GM19240 (cell line): Measurements from ENCODE around the gene ZNF74.
"Not testable (repeated sequence)": the region's sequence is repeated elsewhere in the genome, so short reads cannot be mapped to it uniquely, and the experiment has no call there.

Experiments
- DNase-seq: peaks from one replicate; pipeline ENCODE4 v3.0.0; 2011; ENCODE audit warnings: low spot score; ENCODE audit not compliant: insufficient read length

The ZNF74 gene

GRCh38 chr22:20376281-20376680, 17.7 kb upstream of the ZNF74 start:
- DNase-seq, result not testable (repeated sequence)

DNA sequence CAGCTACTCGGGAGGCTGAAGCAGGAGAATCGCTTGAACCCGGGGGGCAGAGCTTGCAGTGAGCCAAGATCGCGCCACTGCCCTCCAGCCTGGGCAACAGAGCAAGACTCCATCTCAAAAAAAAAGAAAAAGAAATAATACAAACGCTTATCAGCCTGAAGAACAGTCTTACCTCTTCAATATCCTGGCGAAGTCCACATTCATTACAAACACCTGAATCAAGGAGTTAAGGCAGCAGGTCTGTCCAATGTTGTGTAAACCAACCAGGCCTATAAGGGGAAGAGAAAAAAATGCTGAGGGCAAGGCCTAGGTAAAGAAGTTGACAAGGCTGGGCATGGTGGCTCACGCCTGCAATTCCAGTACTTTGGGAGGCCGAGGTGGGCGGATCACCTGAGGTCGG, 17.0 kb upstream of the ZNF74 start:
- DNase-seq, result not testable (repeated sequence)

DNA sequence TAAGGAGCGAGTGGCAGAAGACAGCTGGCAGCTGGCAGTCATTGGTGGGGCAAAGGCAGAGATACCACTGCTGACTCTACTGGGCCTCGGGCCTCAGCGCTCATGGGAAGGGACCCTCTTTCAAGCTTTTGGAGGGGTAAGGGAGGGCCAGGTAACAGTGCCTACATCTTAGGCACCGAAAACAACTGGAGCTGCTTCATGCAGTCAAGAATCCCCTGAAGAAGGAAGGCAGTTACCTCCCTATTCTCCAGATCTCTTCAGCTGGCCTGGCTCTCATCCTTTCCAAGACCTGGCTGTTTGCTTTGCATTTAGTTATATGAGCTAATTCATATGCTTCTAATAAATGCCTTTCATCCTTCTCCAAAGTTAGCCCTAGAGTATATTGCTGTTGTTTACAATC, 15.8 kb upstream of the ZNF74 start:
- no peak for DNase-seq

- DNase-seq, result not testable (repeated sequence)
Measured at GRCh38 chr22:20378684-20379083, 15.3 kb upstream of the ZNF74 start.

DNA sequence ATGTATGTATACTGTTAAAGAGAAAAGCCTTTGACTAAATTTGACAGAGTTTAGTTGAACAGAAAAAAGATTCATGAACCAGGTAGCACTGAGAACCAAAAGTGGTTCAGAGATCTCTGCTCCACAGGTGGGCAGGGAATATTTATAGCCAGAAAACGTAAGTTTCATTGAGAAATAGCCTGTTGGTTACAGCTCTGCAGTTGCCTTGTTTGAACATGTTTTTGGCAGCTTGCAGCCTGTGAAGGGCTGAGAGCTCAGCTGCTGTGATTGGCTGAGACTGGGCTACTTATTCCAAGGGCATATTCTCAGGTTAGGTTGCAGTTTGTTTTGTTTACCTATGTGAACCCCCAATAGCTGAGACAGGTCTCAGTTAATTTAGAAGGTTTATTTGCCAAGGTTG, 13.5 kb upstream of the ZNF74 start:
- DNase-seq, result no peak

DNA sequence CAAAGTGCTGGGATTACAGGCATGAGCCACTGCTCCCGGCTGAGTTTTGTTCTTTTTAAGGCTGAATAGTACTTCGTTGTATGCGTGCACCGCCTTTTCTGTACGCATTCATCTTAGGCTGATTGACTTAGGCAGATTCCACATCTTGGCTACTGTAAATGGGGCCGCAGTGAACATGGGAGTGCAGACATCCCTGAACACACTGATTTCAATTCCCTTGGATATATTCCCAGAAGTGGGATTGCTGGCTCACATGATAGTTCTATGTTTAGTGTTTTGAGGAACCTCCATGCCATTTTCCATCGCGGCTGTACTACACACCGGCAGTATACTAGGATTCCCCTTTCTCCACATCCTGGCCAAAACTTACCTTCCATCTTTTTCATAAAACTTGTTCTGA, 10.4 kb upstream of the ZNF74 start:
- DNase-seq, result no peak

DNA sequence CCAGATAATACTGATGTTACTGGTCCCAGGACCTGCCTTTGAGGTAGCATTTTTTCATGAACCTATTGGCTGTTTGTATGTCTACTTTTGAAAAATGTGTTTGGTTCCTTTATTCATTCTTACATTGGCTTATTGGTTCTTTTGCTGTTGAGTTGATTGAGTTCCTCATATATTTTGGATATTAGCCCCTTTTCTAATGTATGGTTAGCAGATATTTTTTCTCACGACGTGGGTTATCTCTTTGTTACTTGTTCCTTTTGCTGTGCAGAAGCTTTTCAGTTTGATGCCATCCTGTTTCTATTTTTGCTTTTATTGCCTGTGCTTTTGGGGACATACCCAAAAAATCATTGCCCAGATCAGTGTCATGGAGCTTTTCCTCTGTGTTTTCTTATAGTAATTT, 9.8 kb upstream of the ZNF74 start:
- DNase-seq, result no peak

- DNase-seq, result no peak
Measured at GRCh38 chr22:20384865-20385264, 9.1 kb upstream of the ZNF74 start.

- DNase-seq, result no peak
Measured at GRCh38 chr22:20386336-20386735, 7.6 kb upstream of the ZNF74 start.

- DNase-seq, result no peak
Measured at GRCh38 chr22:20386972-20387371, 7.0 kb upstream of the ZNF74 start.

DNA sequence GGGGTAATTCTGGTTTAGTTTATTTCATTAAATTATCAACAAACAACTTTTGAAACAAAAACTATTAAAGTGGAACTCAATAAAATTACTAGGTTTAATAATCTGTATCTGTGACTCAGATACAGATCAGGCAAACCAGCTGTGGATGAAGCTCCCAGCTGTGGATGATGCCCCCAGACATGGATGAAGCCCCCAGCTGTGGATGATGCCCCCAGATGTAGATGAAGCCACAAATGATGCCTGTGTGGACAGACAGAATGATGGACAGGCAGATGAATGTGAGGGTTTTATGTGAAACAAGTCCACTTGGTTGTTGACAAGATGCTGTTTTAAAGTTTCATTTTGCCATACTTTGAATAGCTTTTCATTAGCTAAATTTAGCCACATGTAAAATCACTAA, 5.8 kb upstream of the ZNF74 start:
- no peak for DNase-seq

DNA sequence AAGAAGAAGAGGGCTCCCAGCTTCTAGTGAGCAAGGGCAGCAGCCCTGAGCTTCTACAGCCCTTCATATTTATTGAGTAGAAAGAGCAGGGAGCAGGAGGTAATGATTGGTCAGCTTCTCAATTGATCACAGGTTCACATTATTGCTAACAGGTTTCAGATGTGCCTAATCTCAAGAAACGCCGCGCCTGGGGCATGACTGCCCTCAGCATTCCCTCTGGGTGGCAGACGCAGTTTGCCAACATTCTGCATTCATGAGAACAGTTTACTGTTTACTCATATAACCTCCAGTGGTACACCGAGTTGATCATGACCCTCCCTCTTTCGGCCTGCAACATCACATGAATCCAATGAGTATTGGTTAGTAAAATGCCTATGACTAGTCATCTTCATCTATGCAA, 4.7 kb upstream of the ZNF74 start:
- DNase-seq, result no peak

DNA sequence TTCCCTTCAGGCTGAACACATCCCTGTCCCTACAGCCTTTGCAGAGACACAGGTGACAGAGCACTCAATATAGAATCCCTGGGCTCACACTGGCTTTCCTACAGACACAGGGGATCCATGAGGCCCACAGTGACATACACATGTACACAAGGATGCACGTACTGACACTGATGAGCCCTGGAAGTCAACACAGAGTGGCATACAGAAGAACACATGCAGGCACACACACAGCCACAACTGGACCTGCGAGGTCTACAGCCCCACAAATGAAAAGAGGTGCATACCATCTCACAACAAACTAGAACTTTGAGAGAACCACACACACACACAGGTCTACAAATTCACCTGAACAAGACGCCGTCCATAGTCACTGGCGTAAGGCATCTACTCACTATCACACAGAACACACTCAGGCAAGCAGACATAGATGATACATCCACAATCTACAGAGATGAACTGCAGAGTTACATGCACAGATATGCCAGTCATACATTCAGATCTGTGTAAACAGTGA, 3.5 kb upstream of the ZNF74 start:
- DNase-seq, result no peak

DNA sequence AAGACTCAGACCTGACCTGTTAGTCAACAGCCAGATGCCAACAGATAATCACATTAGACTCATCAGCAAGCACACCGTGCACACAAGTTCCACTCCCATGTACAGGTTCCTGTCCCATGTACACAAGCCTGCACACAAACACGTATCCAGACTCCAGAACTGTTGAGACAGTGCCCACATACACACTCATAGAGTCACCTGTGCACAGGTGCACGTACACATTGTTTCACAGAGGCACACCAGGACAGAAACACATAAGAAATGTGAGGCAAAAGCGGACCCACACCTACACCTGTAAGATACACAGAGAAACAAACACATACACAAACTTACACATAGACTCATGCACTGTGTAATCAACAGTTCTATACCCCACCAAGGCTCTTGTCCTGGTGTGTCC, 2.7 kb upstream of the ZNF74 start:
- DNase-seq, result no peak

GRCh38 chr22:20392365-20392881, 1.5 kb upstream of the ZNF74 start:
- not testable (repeated sequence) for DNase-seq

GRCh38 chr22:20392983-20393704, 807 bp upstream of the ZNF74 start:
- DNase-seq, result no peak

- no peak for DNase-seq
Measured at GRCh38 chr22:20395181-20395906, 1.4 kb downstream of the ZNF74 start.

GRCh38 chr22:20395907-20396287, 1.9 kb downstream of the ZNF74 start:
- DNase-seq, result no peak

DNA sequence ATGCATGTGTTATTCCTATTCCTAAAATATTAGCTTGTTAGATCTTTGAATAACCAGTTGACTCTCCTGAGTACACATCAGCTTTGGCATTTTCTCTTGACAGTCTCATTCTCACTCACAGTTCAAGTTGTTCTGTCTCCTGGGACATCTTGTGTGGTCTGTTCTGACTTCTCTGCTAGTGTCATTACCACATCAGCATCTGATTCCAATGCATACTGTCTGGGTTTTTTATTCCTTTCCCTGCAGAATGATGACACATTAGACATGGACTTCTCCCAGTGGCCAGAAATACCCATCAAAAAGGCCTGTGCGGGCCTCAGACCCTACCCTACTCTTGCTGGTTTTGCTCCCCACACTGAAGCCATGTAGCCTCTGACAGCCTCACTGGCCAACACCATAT, 2.7 kb downstream of the ZNF74 start:
- no peak for DNase-seq

DNA sequence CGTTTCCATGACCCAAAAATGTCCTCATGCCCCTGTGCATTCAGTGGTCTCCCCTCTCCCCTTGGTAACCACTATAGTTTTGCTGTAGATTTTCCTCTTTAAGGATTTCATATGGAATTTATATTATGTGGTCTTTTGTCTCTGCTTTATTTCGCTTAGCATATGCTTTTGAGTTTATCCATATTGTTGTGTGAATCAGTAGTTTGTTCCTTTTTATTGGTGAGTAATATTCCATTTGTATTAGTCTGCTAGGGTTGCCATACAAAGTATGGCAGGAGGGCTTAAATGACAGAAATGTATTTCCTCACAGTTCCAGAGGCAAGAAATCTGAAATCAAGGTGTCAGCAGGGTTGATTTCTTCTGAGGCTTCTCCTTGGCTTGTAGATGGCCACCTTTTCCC, 3.5 kb downstream of the ZNF74 start:
- no peak for DNase-seq

- DNase-seq, result no peak
Measured at GRCh38 chr22:20398420-20398819, 4.5 kb downstream of the ZNF74 start.

GRCh38 chr22:20399866-20400605, 6.1 kb downstream of the ZNF74 start:
- DNase-seq, result no peak
